H1 (cell line): ENCODE results near the gene OR8B4. TPM values are rescaled to one million over a fixed set of nuclear protein-coding genes. Genes with fewer than 3 reads are reported as not detected.

ENCODE experiments used
- ATF3 ChIP-seq: IDR thresholded peaks from 2 replicates; pipeline ENCODE4 v1.6.1; 2011; ENCODE audit warnings: low read depth, mild to moderate bottlenecking, low read length; ENCODE audit not compliant: insufficient read depth
- CBX5 ChIP-seq: fragments of 300-800, 300-1000 bp; sonication (generic); IDR thresholded peaks from 2 replicates; pipeline ENCODE4 v1.7.1; 2016; ENCODE audit warnings: antibody characterized with exemption, low read length, low read depth
- EZH2 ChIP-seq: fragments of 200-600 bp; sonication (generic); IDR thresholded peaks from 2 replicates; pipeline ENCODE4 v1.7.1; 2012; ENCODE audit warnings: low read depth, mild to moderate bottlenecking, moderate library complexity, low read length, inconsistent platforms; ENCODE audit not compliant: severe bottlenecking
- RAD21 ChIP-seq, 2 experiments: IDR thresholded peaks in 1 of 2; conservative IDR thresholded peaks in 1 of 2; 2 replicates each; pipeline ENCODE4 v1.6.1; 2011; ENCODE audit warnings: low read depth in 2 of 2, low read length in 2 of 2, improper control_type of control experiment in 1 of 2, inconsistent platforms in 1 of 2, mild to moderate bottlenecking in 1 of 2, moderate library complexity in 1 of 2
- RNF2 ChIP-seq: fragments of 200-900, 300-1000 bp; sonication (generic); IDR thresholded peaks from 2 replicates; pipeline ENCODE4 v1.7.1; 2016; ENCODE audit warnings: borderline replicate concordance, low read depth, mild to moderate bottlenecking, antibody characterized with exemption, low read length; ENCODE audit not compliant: poor library complexity, severe bottlenecking; ENCODE audit errors: missing control alignments
- SP2 ChIP-seq: IDR thresholded peaks from 2 replicates; pipeline ENCODE4 v1.6.1; 2012; ENCODE audit warnings: mild to moderate bottlenecking, low read length, inconsistent platforms
- polyA plus RNA-seq, 7 experiments: library from polyadenylated mRNA; depleted of rRNA in 3 of 7; stranded (reverse) in 5 of 7; unstranded in 2 of 7; fragments of >200 nt in 5 of 7; fragments of 200-250 nt in 2 of 7; gene quantifications; 1 replicate in 5 of 7; 2 replicates in 1 of 7; 4 replicates in 1 of 7; pipeline versions ENCODE4 v1.2.1 to v1.2.3, GENCODE V29; 2011 to 2013; ENCODE audit warnings: missing spikeins in 2 of 7, mixed read lengths in 2 of 7
- total RNA-seq: library from RNA; stranded (reverse); fragmentation: NEBNext Ultra II Directional; extraction: Animal tissue kit (Norgen Biotek cat#: 25700); gene quantifications from 2 replicates; pipeline ENCODE4 v1.2.1, GENCODE V29; 2021
- TF ChIP-seq, protein P1 (sequence below): fragments of 300-600 bp; sonication (generic); IDR thresholded peaks from 2 replicates; pipeline ENCODE4 v1.7.1; 2012; ENCODE audit warnings: low read length, moderate library complexity, mild to moderate bottlenecking, inconsistent platforms; ENCODE audit not compliant: insufficient replicate concordance

Gene OR8B4
- total and polyA plus RNA-seq, 2 of the 8 experiments (the other 6 are each of a cell fraction or from before 2014, with no cell fraction given): not detected

- TF ChIP-seq, protein P1, sequence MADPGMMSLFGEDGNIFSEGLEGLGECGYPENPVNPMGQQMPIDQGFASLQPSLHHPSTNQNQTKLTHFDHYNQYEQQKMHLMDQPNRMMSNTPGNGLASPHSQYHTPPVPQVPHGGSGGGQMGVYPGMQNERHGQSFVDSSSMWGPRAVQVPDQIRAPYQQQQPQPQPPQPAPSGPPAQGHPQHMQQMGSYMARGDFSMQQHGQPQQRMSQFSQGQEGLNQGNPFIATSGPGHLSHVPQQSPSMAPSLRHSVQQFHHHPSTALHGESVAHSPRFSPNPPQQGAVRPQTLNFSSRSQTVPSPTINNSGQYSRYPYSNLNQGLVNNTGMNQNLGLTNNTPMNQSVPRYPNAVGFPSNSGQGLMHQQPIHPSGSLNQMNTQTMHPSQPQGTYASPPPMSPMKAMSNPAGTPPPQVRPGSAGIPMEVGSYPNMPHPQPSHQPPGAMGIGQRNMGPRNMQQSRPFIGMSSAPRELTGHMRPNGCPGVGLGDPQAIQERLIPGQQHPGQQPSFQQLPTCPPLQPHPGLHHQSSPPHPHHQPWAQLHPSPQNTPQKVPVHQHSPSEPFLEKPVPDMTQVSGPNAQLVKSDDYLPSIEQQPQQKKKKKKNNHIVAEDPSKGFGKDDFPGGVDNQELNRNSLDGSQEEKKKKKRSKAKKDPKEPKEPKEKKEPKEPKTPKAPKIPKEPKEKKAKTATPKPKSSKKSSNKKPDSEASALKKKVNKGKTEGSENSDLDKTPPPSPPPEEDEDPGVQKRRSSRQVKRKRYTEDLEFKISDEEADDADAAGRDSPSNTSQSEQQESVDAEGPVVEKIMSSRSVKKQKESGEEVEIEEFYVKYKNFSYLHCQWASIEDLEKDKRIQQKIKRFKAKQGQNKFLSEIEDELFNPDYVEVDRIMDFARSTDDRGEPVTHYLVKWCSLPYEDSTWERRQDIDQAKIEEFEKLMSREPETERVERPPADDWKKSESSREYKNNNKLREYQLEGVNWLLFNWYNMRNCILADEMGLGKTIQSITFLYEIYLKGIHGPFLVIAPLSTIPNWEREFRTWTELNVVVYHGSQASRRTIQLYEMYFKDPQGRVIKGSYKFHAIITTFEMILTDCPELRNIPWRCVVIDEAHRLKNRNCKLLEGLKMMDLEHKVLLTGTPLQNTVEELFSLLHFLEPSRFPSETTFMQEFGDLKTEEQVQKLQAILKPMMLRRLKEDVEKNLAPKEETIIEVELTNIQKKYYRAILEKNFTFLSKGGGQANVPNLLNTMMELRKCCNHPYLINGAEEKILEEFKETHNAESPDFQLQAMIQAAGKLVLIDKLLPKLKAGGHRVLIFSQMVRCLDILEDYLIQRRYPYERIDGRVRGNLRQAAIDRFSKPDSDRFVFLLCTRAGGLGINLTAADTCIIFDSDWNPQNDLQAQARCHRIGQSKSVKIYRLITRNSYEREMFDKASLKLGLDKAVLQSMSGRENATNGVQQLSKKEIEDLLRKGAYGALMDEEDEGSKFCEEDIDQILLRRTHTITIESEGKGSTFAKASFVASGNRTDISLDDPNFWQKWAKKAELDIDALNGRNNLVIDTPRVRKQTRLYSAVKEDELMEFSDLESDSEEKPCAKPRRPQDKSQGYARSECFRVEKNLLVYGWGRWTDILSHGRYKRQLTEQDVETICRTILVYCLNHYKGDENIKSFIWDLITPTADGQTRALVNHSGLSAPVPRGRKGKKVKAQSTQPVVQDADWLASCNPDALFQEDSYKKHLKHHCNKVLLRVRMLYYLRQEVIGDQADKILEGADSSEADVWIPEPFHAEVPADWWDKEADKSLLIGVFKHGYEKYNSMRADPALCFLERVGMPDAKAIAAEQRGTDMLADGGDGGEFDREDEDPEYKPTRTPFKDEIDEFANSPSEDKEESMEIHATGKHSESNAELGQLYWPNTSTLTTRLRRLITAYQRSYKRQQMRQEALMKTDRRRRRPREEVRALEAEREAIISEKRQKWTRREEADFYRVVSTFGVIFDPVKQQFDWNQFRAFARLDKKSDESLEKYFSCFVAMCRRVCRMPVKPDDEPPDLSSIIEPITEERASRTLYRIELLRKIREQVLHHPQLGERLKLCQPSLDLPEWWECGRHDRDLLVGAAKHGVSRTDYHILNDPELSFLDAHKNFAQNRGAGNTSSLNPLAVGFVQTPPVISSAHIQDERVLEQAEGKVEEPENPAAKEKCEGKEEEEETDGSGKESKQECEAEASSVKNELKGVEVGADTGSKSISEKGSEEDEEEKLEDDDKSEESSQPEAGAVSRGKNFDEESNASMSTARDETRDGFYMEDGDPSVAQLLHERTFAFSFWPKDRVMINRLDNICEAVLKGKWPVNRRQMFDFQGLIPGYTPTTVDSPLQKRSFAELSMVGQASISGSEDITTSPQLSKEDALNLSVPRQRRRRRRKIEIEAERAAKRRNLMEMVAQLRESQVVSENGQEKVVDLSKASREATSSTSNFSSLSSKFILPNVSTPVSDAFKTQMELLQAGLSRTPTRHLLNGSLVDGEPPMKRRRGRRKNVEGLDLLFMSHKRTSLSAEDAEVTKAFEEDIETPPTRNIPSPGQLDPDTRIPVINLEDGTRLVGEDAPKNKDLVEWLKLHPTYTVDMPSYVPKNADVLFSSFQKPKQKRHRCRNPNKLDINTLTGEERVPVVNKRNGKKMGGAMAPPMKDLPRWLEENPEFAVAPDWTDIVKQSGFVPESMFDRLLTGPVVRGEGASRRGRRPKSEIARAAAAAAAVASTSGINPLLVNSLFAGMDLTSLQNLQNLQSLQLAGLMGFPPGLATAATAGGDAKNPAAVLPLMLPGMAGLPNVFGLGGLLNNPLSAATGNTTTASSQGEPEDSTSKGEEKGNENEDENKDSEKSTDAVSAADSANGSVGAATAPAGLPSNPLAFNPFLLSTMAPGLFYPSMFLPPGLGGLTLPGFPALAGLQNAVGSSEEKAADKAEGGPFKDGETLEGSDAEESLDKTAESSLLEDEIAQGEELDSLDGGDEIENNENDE: no peak
- TF ChIP-seq EZH2 (no peak), SP2 (no peak), RNF2 (no peak), RAD21 (IDR thresholded peaks at IDR 0.05 in 1 of 2, conservative IDR thresholded peaks at IDR 0.05 in 1 of 2; ENCODE audit: low read depth in 2 of 2, low read length in 2 of 2) (no peak), ATF3 (no peak), CBX5 (no peak)
Observed at GRCh38 chr11:124424384-124424921, at the start of gene OR8B4 (continued).
